Activated naive CD8-positive, alpha-beta T cell treated with anti-CD3 and anti-CD28 coated beads, Interleukin-2, amount 10 ng/mL, durations not matched to agents 7 days and 5 days (primary cell): Measurements from ENCODE around the gene SMOC2. TPM values are rescaled to one million over a fixed set of nuclear protein-coding genes. Genes with fewer than 3 reads are reported as not detected.
"Not testable (repeated sequence)": the region's sequence is repeated elsewhere in the genome, so short reads cannot be mapped to it uniquely, and the experiment has no call there.

ENCODE experiments used
- ATAC-seq: fragments of 150-1000 bp; cut with Tn5 transposase; one replicate; pipeline ENCODE4 v1.10.0; 2021; ENCODE audit warnings: low read depth, moderate library complexity
- POLR2A ChIA-PET: fragments of 350-600 bp; sonication (Branson Sonifier 250); formaldehyde crosslinking; loops from one replicate; lab custom pipeline; 2021; ENCODE audit warnings: antibody characterized with exemption; lab: Charles Lee
- DNase-seq: peaks from one replicate; pipeline ENCODE4 v3.0.0; 2021
- H3K27ac Mint-ChIP-seq: one replicate; pipeline ENCODE4 v1.8.0; 2022; ENCODE audit warnings: mild to moderate bottlenecking, mixed read lengths
- H3K27me3 Mint-ChIP-seq: one replicate; pipeline ENCODE4 v1.8.0; 2022; ENCODE audit warnings: mild to moderate bottlenecking, moderate library complexity, mixed read lengths
- H3K36me3 Mint-ChIP-seq: one replicate; pipeline ENCODE4 v1.8.0; 2021; ENCODE audit warnings: mild to moderate bottlenecking, mixed read lengths
- H3K4me1 Mint-ChIP-seq: one replicate; pipeline ENCODE4 v1.8.0; 2021; ENCODE audit warnings: mixed read lengths
- H3K4me3 Mint-ChIP-seq: one replicate; pipeline ENCODE4 v1.8.0; 2022; ENCODE audit warnings: mild to moderate bottlenecking, moderate library complexity, mixed read lengths
- H3K9me3 Mint-ChIP-seq: one replicate; pipeline ENCODE4 v1.8.0; 2021; ENCODE audit warnings: mixed read lengths
- total RNA-seq, 2 experiments: library from RNA; stranded (reverse); gene quantifications; one replicate each; pipeline ENCODE4 v1.2.3, GENCODE V29; 2021

The SMOC2 gene
- total RNA-seq, 2 experiments from 2014 or later = not detected

DNA sequence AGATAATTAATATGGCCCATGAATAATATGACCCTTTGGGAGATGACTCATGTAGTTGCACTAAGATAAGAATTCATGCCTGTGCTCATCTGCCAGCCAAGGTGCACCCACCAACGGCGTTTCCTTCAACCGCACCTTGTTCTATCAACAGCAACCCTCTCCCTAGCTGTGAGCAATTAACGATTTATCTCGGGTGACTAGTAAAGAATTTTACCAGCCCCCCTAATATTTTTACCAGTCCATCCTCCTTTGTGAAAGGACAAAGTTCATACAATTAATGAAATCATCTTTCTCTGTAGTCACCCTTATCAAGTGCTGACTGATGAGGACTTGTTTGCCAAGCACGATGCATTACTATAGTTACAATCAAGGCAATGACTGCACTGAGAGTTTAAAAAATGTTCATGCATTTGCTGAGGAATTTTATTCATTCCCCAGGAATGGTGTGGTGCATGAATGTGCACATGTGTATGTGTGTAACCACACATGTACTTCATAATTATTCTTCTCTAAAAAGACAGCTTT, 118.7 kb downstream of the SMOC2 start:
- Mint-ChIP-seq H3K9me3 (peaks cover 3% of the 10 kb centered on the region), H3K36me3 (no peaks in the 10 kb centered on the region), H3K4me1 (no peaks in the 10 kb centered on the region), H3K27ac (no peak overlapping the region), H3K4me3 (no peak overlapping the region), H3K27me3 (no peaks in the 10 kb centered on the region)
- no peak for DNase-seq
- POLR2A ChIA-PET = no interaction called here
- no peak for ATAC-seq

DNA sequence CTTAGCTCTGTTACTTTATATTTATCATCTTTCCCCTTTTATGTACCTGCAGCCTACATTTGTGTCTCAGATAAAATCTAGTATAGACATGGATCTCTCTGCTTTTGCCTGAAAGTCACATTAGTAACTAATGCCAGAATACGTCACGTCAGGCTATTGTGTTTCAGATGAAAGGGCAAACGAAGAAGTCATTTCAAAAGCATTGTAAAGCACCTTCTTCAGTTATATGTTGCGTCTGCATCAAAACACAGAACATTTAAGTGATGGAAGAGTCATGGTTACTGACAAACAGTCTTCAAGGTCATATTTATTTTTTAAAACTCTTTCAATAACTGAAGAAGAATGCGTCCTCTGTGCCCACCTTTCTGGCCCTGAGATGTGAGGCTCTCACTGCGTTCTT, 119.1 kb downstream of the SMOC2 start:
- ATAC-seq = no peak
- no peak for DNase-seq
- no peaks in the 10 kb centered on the region for H3K4me1 Mint-ChIP-seq
- H3K9me3 Mint-ChIP-seq = peaks cover 3% of the 10 kb centered on the region
- H3K4me3 Mint-ChIP-seq = no peak overlapping the region
- H3K36me3 Mint-ChIP-seq = no peaks in the 10 kb centered on the region
- no peaks in the 10 kb centered on the region for H3K27me3 Mint-ChIP-seq
- POLR2A ChIA-PET = no interaction called here
- H3K27ac Mint-ChIP-seq = no peak overlapping the region

DNA sequence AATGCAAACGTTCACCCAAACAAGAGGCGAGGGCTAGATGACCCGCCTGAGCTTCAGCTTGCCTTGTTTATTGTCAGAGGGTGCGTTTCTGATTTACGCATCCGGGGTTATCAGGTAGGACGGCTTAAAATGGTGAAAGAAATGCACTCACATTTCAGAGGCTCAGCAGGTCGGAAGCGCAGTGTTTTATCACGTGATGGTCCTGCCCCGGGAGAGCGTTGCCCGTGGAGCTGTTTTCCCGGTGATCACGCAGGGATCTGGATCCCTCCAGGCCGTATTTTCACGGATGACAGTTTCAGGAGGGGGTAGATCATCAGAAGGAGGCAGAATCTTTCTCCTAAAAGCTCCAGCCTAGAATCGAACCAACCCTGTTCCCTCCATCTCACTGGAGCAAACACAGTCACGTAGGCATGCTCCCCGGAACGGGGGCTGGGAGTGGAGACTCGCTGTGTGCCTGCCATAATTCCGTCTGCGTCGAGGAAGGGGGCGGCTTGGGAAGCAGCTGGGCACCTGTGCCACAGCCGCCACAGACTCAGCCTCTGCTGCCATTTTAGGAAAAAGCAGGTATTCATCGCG, 121.7 kb downstream of the SMOC2 start:
- POLR2A ChIA-PET = no interaction called here
- Mint-ChIP-seq H3K27ac (no peak overlapping the region), H3K9me3 (peaks cover 3% of the 10 kb centered on the region), H3K4me1 (no peaks in the 10 kb centered on the region), H3K4me3 (no peak overlapping the region), H3K36me3 (no peaks in the 10 kb centered on the region), H3K27me3 (peaks cover 2% of the 10 kb centered on the region)
- no peak for DNase-seq
- ATAC-seq = no peak

DNA sequence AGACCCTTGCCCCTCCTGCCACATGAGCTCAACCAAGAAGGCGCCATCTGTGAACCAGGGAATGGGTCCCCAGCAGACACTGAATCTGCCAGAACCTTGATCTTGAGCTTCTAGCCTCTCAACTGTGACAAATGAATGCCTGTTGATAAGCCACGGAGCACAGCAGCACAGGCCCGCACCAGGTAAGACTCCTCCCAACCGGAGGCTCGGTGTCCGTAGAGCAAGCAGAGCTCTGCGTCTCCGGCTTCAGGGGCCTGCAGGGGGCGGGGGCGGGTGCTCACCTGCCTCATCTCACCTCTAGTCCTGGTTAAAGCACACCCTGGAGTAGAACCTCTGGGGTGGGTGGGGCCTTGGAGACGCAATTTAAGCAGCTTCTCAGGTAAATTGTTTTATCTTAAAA, 122.7 kb downstream of the SMOC2 start:
- H3K4me3 Mint-ChIP-seq = no peak overlapping the region

DNA sequence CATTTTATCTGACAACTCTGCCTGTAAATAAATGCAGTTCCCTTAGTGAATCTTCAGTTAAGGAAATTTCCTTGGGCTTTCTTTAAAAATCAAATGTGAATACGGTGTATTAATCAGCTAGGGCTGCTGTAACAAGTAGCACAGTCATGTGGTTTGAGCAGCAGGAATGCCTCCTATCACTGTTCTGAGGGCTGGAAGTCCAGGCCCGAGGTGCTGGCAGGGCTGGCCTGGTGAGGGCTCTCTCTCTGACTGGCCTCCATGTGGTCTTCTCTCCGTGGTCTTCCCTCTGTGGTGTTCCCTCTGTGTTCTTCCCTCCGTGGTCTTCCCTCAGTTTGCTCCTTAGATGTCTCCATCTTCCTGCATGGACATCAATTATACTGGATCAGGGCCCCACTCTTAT, 124.1 kb downstream of the SMOC2 start:
- no peak for ATAC-seq
- H3K36me3 Mint-ChIP-seq = no peaks in the 10 kb centered on the region
- no peak overlapping the region for H3K27ac Mint-ChIP-seq
- H3K4me3 Mint-ChIP-seq = no peak overlapping the region
- H3K27me3 Mint-ChIP-seq = peaks cover 2% of the 10 kb centered on the region
- POLR2A ChIA-PET = no interaction called here
- H3K9me3 Mint-ChIP-seq = no peaks in the 10 kb centered on the region
- H3K4me1 Mint-ChIP-seq = no peaks in the 10 kb centered on the region
- no peak for DNase-seq

More for the DNA sequence above, 122.7 kb downstream of the SMOC2 start:
- ATAC-seq (no peak), DNase-seq (no peak)
- POLR2A ChIA-PET = no interaction called here
- Mint-ChIP-seq H3K27me3 (peaks cover 2% of the 10 kb centered on the region), H3K9me3 (peaks cover 2% of the 10 kb centered on the region), H3K4me1 (no peaks in the 10 kb centered on the region), H3K27ac (no peak overlapping the region), H3K36me3 (no peaks in the 10 kb centered on the region)

DNA sequence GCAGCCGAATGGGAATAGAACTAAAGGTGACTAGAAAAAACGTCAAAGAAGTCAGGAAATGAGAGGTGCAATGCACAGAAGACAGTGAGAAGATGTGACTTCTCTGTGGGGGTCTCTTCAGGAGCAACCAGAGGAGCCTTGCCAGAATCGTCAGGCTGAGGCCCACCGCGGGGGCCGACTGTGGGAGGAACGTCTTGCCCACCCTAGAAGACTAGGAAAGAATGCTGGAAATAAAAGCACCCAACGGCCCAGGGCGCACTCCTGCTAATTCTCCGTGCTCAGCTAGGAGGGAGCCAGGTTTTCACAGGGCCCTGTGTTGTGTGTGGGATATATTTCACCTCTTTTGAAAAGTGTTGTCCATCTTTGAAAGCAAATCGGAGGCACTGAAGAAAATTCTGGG, 129.2 kb downstream of the SMOC2 start:
- ATAC-seq (no peak), DNase-seq (no peak)
- no peaks in the 10 kb centered on the region for H3K4me1 Mint-ChIP-seq
- H3K36me3 Mint-ChIP-seq = no peaks in the 10 kb centered on the region
- no peak overlapping the region for H3K27ac Mint-ChIP-seq
- H3K9me3 Mint-ChIP-seq = no peaks in the 10 kb centered on the region
- POLR2A ChIA-PET = no interaction called here
- H3K27me3 Mint-ChIP-seq = peaks cover 1% of the 10 kb centered on the region
- no peak overlapping the region for H3K4me3 Mint-ChIP-seq

DNA sequence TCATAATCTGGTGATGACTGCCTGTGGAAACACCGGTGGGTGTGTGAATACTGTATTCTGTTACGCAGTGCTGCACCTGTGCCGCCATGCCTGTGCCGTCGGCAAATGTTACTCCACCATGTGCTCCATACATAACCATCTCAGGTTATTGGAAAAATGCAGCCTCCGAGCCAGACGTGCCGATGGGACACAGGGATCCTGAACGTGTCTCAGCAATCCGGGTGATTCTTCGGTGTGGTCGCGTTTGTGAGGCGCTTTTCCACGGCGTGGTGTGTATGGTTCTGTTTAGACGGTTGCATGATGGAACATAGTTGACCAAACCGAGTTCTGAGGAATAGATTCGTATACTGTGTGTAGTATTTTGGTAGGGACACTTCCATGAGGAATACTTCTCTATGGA, 130.3 kb downstream of the SMOC2 start:
- ATAC-seq (no peak), DNase-seq (no peak)
- Mint-ChIP-seq H3K27ac (no peak overlapping the region), H3K4me1 (no peaks in the 10 kb centered on the region), H3K36me3 (no peaks in the 10 kb centered on the region), H3K27me3 (no peaks in the 10 kb centered on the region), H3K9me3 (no peaks in the 10 kb centered on the region), H3K4me3 (no peak overlapping the region)
- POLR2A ChIA-PET = no interaction called here

DNA sequence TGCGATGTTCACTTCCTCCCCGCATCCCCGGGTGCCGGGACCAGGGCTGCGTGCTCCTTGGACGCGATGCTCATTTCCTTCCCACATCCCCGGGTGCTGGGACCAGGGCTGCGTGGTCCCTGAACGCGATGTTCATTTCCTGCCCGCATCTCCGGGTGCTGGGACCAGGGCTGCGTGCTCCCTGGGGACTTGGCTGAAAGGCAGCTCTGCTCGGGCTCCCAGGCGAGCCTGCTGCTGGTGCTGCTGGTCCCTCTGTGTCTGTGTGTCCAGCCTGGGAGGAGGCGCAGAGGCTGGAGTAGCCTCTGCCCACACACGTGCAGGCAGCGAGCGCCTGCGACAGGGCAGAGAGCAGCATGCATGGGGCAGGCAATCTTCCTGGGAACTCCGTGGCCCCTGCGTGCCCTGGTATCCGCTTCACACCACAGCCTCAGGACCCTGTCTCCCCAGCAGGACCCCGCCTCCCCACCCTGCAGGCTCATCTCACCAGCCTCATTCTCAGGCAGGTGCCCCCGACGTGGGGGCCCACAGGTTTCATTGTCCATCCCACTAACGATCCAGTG, 132.4 kb downstream of the SMOC2 start:
- H3K27me3 Mint-ChIP-seq = not testable (repeated sequence)

DNA sequence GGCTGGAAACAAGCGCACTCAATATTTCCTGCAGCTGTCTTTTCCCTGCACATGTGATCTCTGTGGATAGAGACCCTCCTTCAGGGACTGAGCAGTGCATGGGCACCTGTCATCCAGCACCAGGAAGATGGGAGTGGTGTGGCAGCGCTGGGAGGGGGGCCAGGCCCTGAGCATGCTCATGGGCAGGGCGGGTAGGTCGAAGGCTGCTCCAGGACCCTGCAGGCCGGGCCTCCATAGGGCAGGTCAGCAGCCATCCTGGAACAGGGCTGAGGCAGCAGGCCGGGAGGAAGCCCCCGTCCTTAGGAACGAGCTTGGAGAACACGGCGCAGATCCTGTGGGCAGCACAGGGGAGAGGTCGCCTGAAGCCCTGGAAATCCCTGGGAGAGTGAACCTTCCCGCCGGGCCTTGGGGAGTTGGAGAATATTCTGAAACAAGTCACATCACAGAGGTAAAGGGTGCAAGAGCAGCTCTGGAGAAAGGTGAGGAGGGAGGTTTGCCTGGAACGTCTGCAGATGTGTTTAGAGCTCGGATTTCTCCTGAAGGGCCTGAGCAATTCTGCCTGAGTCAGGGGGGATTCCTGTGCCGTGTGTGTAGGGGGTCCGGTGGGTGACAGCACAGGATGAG, 133.2 kb downstream of the SMOC2 start:
- DNase-seq = no peak
- H3K36me3 Mint-ChIP-seq = no peaks in the 10 kb centered on the region
- no peak for ATAC-seq
- no peak overlapping the region for H3K4me3 Mint-ChIP-seq
- H3K9me3 Mint-ChIP-seq = no peaks in the 10 kb centered on the region
- POLR2A ChIA-PET = no interaction called here
- no peak overlapping the region for H3K27ac Mint-ChIP-seq
- H3K4me1 Mint-ChIP-seq = no peaks in the 10 kb centered on the region
- peaks cover 2% of the 10 kb centered on the region for H3K27me3 Mint-ChIP-seq

More for the DNA sequence above, 132.4 kb downstream of the SMOC2 start:
- POLR2A ChIA-PET, H3K27ac Mint-ChIP-seq, ATAC-seq, DNase-seq, H3K4me1 Mint-ChIP-seq, H3K36me3 Mint-ChIP-seq, H3K4me3 Mint-ChIP-seq, H3K9me3 Mint-ChIP-seq: not testable (repeated sequence)

DNA sequence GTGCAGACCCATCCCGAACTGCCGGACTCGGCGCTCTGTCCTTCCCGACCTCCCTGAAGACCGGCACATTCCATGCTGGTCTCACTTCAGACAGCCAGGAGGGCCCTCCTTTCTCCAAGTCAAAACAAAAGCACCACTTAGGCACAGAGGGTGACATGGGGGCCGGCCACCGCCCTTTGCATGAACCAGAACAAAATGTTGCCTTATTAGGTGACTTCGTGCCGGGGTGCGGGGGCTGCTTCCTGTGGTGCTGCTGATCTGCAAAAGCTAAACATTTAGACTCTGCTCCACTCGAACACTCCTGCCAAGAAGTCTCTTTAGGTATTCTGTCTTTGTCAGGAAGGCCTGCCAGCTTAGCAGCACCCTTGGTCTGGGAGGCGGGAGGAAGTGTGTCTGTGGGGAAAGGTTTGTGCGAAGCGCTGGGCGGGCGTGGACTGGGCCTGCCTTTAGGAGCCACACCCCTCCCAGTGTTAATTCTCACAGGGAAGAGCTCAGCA, 133.8 kb downstream of the SMOC2 start:
- Mint-ChIP-seq H3K27me3 (peaks cover 2% of the 10 kb centered on the region), H3K4me1 (no peaks in the 10 kb centered on the region), H3K36me3 (no peaks in the 10 kb centered on the region), H3K4me3 (no peak overlapping the region), H3K27ac (no peak overlapping the region), H3K9me3 (no peaks in the 10 kb centered on the region)
- no peak for ATAC-seq
- POLR2A ChIA-PET = no interaction called here
- DNase-seq = no peak

DNA sequence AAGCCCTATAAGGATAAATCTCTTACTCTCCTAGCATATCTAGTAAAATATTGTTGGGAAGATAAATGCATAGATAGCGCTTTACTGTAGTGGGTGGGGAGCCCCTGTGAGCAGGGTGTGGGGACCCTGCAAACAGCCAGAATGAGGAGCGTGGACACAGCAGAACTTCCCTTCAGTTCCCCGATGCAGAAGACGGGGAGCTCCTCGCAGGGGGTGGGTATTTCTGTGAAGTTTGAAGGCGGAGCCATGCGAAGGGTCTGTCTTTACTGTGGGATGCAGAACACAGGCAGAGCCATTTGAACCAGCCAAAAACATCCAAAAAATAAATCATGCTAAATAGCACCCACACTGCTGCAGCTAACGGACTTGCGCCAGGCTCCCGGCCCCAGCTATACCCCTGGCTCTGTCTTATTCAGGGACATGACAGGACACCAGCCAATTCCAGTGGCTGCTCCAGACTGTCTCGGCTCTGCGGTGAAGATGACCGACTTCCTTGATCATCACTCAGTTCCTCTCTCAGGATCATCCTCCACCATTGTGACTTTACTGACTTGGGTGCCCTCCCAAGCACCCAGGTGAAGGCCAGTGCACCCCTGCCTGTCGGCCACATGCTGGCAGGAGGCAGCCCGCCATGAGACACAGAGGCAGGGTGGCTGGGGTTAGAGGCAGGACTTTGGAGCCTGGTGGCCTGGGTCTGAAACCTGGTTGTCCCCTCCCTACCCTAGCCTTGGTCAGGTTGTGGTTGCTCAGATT, 134.5 kb downstream of the SMOC2 start:
- ATAC-seq (no peak), DNase-seq (no peak)
- H3K4me3 Mint-ChIP-seq = no peak overlapping the region
- POLR2A ChIA-PET = no interaction called here
- peaks cover 2% of the 10 kb centered on the region for H3K27me3 Mint-ChIP-seq
- H3K9me3 Mint-ChIP-seq = no peaks in the 10 kb centered on the region
- no peaks in the 10 kb centered on the region for H3K4me1 Mint-ChIP-seq
- no peak overlapping the region for H3K27ac Mint-ChIP-seq
- no peaks in the 10 kb centered on the region for H3K36me3 Mint-ChIP-seq

DNA sequence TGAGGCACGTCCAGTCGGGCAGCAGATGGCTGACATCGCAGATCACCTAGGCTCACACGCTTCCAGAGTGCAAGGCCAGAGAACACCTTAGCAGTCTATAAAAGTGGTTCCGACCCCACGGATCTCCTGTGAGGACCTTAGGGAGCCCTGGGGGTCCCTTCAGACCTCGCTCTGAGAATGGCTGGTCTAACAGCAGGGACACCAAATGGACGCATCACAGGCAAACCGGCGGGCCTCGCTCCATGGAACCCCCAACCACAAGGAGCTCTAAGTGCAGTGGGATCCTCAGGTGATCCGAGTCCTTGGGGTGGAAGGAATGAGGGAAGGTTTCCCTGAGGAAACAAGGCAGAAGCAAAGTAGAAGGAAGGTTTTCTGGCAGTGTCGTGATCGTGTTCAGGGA, 135.4 kb downstream of the SMOC2 start:
- Mint-ChIP-seq H3K27ac (no peak overlapping the region), H3K4me1 (no peaks in the 10 kb centered on the region), H3K9me3 (no peaks in the 10 kb centered on the region), H3K27me3 (peaks cover 2% of the 10 kb centered on the region), H3K36me3 (no peaks in the 10 kb centered on the region), H3K4me3 (no peak overlapping the region)
- POLR2A ChIA-PET = no interaction called here
- DNase-seq = no peak
- no peak for ATAC-seq

DNA sequence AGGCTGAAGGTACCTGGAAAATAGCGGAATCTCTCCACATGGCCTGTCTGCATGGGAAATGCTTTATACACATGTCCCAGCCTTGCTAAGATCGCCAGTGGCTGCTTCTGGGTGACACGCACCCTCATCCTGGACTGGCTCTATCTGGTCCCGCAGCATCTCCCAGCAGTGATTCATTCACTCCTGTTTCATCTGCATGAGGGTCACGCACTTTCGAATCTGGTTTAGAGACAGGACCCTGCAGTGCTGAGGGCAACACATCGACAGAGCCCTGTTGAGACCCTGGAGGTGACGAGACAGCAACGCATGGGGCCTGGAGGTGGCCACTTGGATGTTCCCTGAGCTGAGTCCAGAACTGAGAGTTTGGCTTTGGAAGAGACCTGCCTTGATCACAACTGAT, 136.5 kb downstream of the SMOC2 start:
- no peak for ATAC-seq
- H3K4me1 Mint-ChIP-seq = no peaks in the 10 kb centered on the region
- H3K4me3 Mint-ChIP-seq = no peak overlapping the region
- H3K36me3 Mint-ChIP-seq = no peaks in the 10 kb centered on the region
- H3K9me3 Mint-ChIP-seq = no peaks in the 10 kb centered on the region
- POLR2A ChIA-PET = no interaction called here
- H3K27ac Mint-ChIP-seq = no peak overlapping the region
- peaks cover 2% of the 10 kb centered on the region for H3K27me3 Mint-ChIP-seq
- DNase-seq = no peak
